ENCODE measurements around the gene DDN.

DDN gene

DNA sequence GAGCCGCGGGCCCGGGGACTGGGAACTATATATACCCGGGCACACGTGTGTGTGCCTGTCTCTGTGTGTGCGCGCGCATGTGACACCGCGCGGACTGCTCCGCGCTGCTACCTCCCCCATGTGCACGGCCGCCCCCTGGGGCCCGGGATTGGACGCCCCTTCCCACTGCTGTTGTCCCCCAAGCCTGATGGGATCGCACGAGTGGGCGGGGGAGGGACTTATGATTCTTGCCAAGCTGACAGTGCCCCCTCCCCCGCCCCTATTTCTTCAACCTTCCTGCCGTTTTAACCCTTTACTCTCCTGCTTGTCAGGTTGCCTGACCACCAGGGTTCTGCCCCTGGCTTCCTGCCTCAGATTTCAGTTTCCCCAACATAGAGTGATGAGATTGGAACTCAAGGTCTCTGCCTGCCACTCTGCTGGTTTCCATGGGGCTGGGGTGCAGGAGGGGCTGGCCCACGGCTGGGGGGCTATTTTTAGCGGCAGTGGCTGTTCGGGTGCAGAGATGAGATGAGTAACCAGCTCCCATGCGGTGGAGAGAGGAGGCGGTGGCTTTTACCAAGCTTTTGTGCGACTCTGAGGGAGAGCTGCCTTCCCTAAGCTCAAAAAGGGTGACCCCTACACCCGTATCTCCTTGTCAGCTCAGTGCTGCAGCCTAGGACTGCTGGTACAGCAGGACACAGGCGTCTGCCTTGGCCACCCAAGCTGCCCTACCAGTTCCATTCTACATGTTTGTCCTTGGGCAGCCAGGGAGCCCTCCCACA is at the start of gene DDN:
Gene DDN (minus strand): TSS at position 5 of the 761 bp plus-strand sequence. CDS start 88 bp downstream, outside the sequence.
- ATAC-seq (peak; percentile 68), DNase-seq (peak; percentile 68)

- ATAC-seq, result no peak
- DNase-seq, result no peak
Measured at GRCh38 chr12:49048953-49049352, 49.8 kb upstream of the DDN start.

DNA sequence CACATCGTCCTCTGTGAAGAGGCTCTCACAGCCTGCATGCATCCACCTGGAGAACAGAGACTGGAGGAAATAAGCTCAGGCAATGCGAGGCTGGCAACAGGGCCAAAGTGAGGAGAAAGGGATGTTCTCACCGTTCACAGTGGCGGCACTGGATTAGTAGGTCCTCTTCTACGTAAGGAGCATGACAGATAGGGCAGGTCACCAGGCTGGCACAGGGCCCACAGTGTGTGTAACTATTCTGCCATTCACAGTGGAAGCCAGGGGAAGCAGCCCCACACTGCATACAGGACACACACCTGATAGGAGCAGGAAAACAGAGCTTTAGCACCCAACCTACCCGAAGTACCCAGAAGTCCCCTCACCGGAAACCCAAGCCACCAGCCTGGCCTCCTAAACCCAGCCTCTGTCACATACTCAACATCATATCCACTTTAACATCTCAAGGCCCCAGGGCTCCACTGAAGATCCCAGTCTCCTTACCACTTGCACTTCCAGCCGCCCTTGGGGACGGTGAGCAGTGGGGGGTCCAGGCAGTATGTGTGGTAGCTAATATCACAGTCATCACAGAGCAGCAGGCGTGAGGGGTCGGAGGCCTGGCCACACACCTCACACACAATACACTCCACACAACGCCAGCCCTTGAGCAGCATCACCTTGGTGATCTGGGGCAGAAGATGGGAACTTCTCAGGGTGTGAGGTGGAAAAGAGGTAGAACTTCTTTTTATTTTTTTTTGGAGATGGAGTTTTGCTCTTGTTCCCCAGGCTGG is 47.1 kb upstream of the DDN start:
- no peak for ATAC-seq

DNA sequence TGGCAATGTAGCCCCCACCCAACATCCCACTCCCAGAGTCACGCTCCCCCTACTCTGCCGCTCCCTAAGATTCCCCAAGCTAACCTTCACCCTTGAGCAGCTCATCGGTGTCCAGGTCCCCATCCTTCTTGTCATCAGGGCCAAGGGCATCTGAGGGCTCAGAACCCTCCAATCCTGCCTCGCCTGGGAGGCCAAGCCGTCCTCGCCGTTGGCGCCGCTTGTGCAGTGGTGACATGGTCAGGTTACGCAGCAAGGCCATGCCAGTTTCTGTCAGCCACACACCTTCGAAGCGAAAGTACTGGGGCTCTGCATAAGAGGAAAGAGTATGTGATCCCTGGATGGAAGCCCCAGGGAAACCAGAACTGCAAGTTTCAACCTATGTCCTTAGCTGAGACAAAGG is 45.5 kb upstream of the DDN start:
- DNase-seq, result no peak
- no peak for ATAC-seq

More for the DNA sequence above, 47.1 kb upstream of the DDN start:
- DNase-seq, result no peak

- ATAC-seq (peak; percentile 64), DNase-seq (peak; percentile 87)
Measured at GRCh38 chr12:49043856-49044258, 44.7 kb upstream of the DDN start.

DNA sequence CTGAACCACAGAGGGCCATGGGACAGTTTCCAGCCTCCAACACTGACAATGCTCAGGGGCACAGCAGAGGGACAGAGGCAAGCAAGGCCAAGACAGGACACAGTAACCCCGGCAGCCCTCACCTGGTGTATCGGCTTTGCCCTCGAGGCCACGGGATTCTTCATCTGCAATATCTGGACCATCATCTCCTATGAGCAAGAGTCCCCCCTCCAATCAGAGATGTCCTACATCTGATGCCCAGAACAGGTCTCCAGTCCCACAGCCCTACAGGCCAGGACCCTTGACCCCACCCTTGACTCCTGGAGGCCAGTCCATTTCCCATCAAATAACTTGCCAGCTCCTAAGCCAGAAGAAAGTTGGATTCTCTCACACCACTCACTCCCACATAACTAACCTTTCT is 44.1 kb upstream of the DDN start:
- ATAC-seq (no peak), DNase-seq (no peak)

DNA sequence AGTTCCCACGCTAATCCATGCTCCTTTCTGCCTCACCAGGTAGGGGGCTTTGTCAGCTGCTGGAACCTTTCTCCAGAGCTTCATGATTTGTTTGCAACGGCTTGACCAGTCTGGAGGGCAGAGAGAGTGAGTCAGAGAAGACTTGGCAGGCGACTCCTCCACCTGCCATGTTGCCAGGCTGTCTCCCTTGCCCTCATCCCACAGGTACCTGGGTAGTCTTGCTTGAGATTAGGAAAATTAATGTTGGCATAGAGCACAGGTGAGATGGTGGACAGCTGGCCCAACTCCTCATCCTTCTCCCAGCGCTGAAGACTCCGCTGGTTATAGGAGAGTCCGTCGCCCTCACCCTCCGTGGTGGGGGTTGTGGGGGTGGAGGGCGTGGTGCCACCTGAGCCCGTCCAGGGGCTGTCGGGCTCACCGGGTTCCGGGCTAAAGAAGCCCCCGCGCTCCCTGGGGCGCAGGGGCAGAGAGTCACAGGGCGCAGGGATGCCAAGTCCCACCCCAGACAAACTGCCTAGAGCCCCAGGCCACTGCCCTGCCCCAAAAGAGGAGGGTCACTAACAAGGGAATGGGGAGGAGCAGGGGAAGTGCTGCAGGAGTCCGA is 42.8 kb upstream of the DDN start:
- DNase-seq, result no peak
- ATAC-seq, result no peak

DNA sequence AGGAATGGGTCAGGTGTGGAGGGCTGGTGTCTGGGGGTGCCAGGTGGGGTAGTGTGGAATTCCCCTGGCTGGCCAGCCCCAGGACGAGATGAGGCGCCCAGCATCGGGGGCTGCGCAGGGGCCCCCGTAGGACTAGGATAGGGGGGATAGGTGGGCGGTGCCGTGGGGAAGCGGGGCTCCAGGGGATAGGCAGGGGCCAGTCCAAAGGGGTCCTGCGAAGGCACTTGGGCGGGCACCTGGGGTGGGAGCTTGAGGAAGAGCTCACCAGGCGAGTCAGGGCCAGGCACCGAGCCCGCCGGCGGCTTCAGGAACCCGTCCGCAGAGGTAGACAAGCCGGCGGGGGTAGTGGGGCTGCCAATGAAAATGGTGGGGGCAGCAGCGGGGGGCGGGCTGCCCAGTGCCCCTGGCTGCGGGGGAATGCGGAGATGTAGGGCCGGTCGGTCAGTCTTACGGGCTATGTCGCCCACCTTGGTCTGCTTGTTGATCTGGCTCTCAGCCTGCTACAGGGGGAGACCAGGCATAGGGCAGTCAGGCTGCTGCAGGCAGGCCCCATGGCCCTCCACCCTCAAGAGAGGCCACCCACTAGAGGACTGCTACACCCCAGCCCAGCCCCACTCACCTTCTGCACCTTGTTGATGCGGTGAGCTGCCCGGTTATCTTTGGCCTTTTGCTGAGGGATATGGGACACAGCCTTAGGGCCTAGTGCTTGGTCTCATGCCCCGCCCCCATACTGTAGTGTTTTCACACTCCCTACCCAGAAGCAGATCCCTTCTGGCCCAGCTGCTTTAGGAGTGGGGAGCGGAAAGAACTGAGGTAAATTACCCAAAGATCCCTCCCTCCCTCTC is 42.1 kb upstream of the DDN start:
- ATAC-seq, result no peak

GRCh38 chr12:49040364-49040855 is 41.2 kb upstream of the DDN start:
- no peak for DNase-seq
- ATAC-seq, result no peak

More for the DNA sequence above, 42.1 kb upstream of the DDN start:
- no peak for DNase-seq

- no peak for ATAC-seq
- DNase-seq, result no peak
Measured at GRCh38 chr12:49039421-49040363, 40.5 kb upstream of the DDN start.

GRCh38 chr12:49038291-49038955 is 39.2 kb upstream of the DDN start:
- no peak for DNase-seq
- no peak for ATAC-seq

DNA sequence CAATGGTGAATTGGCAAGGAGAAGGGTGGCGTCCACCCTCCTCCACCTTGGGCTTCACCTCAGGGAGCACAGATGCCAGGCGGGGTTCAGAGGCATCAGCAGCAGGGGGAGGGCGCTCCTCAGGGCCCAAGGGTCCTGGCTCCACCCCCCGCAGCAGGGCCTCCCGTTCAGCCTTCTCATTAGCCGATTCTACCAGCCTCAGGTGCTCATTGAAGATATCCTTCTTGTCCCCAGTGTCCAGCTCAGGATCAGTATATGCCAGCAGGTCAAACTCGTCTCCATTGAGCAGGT is 38.7 kb upstream of the DDN start:
- ATAC-seq, result no peak
- no peak for DNase-seq

GRCh38 chr12:49037111-49037946 is 38.2 kb upstream of the DDN start:
- ATAC-seq, result no peak
- no peak for DNase-seq

- ATAC-seq (no peak), DNase-seq (no peak)
Measured at GRCh38 chr12:49036029-49036428, 36.9 kb upstream of the DDN start.

DNA sequence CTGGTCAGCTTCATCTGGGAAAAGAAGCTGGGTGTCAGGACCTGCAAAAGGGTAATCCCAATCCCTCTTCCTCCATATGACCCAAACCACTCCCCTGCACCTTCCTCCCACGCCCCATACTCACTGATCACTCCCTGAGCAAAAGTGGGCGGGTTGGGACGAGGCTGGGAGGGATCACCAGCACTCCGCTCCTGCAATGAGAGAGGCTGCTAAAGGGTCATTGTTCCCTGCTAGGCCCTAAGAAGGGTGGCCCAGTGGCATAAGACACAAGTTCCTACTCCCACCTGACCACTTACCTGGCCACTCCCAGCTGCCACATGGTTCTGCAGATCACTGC is 35.1 kb upstream of the DDN start:
- DNase-seq (no peak), ATAC-seq (no peak)

- DNase-seq (no peak), ATAC-seq (no peak)
Measured at GRCh38 chr12:49033611-49034285, 34.6 kb upstream of the DDN start.

GRCh38 chr12:49032679-49033447 is 33.7 kb upstream of the DDN start:
- DNase-seq (no peak), ATAC-seq (peak; percentile 8)

DNA sequence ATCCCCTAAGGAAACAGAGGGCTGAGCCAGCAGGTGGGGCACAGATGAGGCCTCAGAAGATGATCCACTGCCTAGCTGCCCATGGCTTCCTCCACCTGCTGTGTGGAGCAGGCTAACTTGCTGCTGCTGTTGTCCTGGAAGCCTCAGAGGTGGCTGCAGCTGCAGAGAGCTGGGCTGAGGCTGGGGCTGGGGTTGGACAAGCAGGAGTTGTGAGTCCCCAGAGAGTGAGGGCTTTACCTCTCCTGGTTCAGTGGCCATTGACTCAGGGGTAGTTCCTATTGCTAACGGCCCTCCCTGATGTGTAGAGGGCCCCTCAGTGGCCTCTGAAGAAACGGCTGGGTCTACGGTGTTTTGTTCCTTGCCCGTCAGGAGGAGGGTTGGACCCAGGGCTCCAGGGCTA is 33.1 kb upstream of the DDN start:
- DNase-seq, result no peak
- ATAC-seq, result no peak

All from stimulated activated naive CD8-positive, alpha-beta T cell treated with anti-CD3 and anti-CD28 coated beads, Interleukin-15, Interleukin-2, amounts not matched to agents 100 U/mL and 50 U/mL, for 24 hours (primary cell).